GM21423 (cell line): ENCODE results near the gene SLC7A14.

ENCODE experiments used
- ATAC-seq: cut with Tn5 transposase; IDR thresholded peaks from one replicate; pipeline ENCODE4 v1.9.1; 2021; ENCODE audit warnings: mild to moderate bottlenecking, moderate library complexity; ENCODE audit not compliant: unreplicated experiment

Gene SLC7A14

DNA sequence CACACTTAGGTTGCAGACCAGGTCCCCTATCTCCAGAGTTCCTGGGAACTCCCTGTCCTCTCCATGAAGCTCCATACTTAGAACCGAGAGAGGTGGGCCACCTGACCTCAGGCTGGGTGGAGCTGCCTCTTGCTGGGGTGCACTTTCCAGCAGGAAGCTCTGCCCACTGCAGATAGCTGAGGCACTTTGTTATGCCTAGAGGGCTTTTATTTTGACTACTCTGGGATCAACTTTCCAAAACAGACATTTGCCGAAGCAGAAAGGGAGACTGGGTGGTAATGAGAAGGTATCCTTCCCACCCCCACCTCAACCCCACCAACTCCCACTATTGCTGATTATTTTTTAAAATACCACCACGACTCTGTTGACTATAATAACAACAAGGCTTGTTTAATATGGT lies 112.5 kb downstream of the SLC7A14 start:
- ATAC-seq = no peak

DNA sequence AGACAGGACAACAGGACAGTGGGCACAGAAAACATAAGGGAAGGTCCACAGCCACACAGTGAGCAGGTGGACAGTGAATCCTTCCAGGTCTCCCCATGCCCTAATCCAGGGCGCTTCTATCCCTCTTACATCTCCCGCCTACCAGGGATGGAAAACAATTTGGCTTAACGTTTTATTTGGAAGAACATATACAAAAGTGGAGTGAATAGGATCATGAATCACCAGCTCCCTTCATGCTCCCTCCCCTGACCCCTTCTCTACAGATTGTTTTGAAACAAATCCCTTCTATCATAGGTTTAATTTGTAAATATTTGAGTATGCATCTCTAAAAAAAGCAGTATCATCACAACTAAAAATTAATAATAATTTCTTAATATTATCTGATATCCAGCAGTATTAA lies 114.7 kb downstream of the SLC7A14 start:
- ATAC-seq = no peak

GRCh38 chr3:170470063-170471016 lies 115.5 kb downstream of the SLC7A14 start:
- ATAC-seq = no peak

GRCh38 chr3:170469151-170470062 lies 116.5 kb downstream of the SLC7A14 start:
- ATAC-seq = no peak

GRCh38 chr3:170467571-170468147 lies 118.2 kb downstream of the SLC7A14 start:
- ATAC-seq = no peak

DNA sequence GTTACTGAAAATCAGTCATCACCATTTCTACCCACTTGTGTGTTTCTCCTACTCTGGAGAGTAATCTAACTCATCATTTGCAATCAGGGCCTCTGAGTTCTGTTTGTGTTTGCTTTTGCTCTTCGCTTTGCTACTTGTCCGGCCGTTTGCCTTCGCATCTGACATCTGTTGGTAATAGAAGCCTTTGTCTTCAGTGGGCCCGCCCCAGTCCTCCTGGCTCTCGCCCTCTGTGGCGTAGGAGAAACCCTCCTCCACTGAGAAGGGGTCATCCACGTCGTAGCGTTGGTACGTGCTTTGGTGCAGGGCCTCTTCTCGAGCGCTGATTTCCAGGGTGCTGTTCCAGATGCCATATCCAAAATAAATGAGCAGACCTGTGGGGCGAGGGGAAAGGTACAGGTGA lies 118.9 kb downstream of the SLC7A14 start:
- ATAC-seq = no peak

DNA sequence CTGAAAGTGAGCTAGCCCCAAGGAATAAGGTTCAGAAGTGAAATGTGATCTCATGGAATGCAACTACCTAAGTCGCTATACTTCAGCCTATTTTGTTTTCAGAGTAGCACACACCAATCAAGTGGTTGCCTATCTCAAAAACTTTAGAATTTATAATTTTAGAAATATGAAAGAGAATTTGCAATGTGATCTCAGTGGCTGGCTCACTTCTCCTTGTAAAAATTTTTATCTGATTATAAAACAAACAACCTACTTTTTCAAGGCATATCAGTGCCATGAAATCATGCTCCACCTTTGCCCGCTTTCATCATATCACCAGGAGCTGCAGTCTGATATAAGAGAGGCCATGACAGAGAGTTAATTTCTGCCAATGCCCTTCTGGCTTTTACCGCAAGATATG lies 119.9 kb downstream of the SLC7A14 start:
- ATAC-seq = no peak

DNA sequence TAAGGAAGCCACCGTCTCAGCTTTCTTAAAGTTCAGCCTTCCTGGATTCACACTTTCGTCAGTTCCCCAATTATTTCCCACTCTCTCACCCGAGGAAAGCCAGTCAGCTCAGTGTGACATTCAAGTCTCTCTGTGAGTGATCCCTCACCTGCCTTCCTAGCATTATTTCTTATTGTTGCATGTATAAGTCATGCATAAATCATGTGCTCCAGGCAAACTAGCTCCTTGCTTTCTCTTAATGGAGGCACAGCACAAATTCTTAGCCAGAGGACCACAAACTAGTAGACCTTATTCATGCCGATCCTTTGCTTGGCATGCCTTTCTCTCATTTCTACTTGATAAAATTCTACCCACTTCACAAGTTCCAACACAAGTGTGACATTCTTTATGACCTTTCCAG lies 122.9 kb downstream of the SLC7A14 start:
- no peak for ATAC-seq

- ATAC-seq = no peak
Measured at GRCh38 chr3:170458285-170458684, 127.6 kb downstream of the SLC7A14 start.

- ATAC-seq = no peak
Measured at GRCh38 chr3:170454509-170454908, 131.4 kb downstream of the SLC7A14 start.

- ATAC-seq = no peak
Measured at GRCh38 chr3:170450039-170450438, 135.8 kb downstream of the SLC7A14 start.

GRCh38 chr3:170448584-170448983 lies 137.3 kb downstream of the SLC7A14 start:
- ATAC-seq = no peak

DNA sequence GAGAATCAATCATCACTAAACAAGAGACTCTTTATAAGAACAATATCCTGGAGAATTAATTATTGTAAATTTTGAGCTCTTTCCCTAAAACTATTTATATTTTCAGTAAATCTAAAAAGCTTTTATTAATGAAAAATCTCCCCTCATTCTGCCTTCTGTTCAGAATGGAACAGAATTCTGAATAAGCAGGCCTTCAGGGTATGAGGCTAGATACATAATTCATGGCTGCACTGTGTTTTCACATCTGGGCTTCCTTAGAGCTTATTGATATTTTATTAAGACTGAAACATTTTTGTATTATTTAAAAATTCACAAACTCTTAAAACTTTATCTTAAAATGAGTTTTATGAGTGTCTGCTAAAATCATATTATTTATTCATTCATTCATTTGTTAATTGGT lies 142.4 kb downstream of the SLC7A14 start:
- no peak for ATAC-seq

- ATAC-seq = no peak
Measured at GRCh38 chr3:170442947-170443346, 142.9 kb downstream of the SLC7A14 start.

- no peak for ATAC-seq
Measured at GRCh38 chr3:170441412-170441811, 144.5 kb downstream of the SLC7A14 start.

DNA sequence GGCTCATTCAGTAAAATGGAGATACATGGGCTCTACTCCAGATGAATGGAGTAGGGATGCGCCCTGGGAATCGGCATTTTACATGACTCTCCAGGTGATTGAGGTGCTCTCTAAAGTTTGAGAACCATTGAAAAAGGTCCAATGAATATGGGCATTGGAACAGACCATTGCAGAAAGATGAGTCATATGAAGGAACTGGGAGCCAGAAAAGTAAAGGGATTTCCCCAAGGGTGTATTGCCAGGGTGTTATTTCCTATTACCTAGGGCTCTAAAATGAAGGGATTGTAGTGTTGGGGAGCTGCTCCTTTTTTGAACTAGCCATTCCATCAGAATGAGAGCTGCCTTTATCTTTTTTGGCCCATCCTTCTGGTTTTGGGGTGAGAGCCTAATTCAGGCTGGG lies 145.5 kb downstream of the SLC7A14 start:
- no peak for ATAC-seq

- no peak for ATAC-seq
Measured at GRCh38 chr3:170438836-170439235, 147.0 kb downstream of the SLC7A14 start.

DNA sequence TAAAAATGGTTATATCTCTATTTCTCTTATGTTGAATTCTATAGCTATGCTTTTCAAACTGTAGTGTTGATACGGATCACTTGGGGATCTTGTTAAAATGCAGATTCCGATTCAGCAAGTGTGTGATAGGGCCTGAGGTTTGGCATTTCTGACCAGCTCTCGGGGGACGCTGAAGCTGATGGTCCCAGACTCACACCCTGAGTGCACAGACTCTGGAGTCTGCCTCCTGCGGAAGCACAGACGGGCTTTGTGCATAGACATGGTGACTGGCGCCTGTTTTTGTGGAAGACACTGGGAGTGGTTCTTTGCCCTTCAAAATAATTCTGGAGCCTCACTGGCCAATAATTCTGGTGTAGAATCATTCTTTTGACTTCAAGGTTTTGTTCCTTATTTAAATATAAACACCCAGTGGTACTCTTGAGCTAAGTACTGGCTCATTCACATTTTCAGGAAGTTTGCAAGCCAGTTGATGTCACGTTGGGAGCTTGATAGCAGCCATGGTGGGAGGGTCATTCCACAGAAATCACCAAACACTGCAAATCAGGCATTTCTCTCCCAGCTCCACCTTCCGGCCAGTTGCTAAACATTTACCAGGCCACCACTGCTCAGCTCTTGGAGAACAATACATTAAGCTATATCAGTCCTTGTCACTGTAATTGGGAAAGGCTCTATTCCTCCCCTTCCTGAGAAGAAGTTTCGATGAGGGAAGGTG lies 148.0 kb downstream of the SLC7A14 start:
- ATAC-seq = no peak

- no peak for ATAC-seq
Measured at GRCh38 chr3:170437176-170437575, 148.7 kb downstream of the SLC7A14 start.

GRCh38 chr3:170436697-170437096 lies 149.2 kb downstream of the SLC7A14 start:
- no peak for ATAC-seq

GRCh38 chr3:170432416-170432815 lies 153.5 kb downstream of the SLC7A14 start:
- ATAC-seq = no peak
